K562 (cell line): Measurements from ENCODE around the gene SLC25A15. TPM values are rescaled to one million over a fixed set of nuclear protein-coding genes. Genes with fewer than 3 reads are reported as not detected.

ENCODE experiments used
- ADNP ChIP-seq: fragments of 200-800 bp; sonication (Bioruptor generic); IDR thresholded peaks from 2 replicates; pipeline ENCODE4 v1.6.1; 2016; ENCODE audit warnings: missing genetic modification characterization, missing compliant biosample characterization
- CREB3 ChIP-seq: fragments of 450-650 bp; conservative IDR thresholded peaks from 2 replicates; pipeline ENCODE4 v1.6.1; 2016; ENCODE audit warnings: missing genetic modification characterization, low read depth, mild to moderate bottlenecking, missing compliant biosample characterization, moderate library complexity
- CXXC5 ChIP-seq: fragments of 250-450 bp; sonication (Bioruptor Pico); IDR thresholded peaks from 2 replicates; pipeline ENCODE4 v1.8.0; 2022; ENCODE audit warnings: inconsistent platforms, mild to moderate bottlenecking, moderate library complexity
- DIDO1 ChIP-seq: fragments of 450-650 bp; IDR thresholded peaks from 2 replicates; pipeline ENCODE4 v1.6.1; 2016; ENCODE audit warnings: low read depth, missing biosample characterization, missing genetic modification characterization
- HLTF ChIP-seq: fragments of 450-650 bp; IDR thresholded peaks from 2 replicates; pipeline ENCODE4 v1.6.1; 2016
- MAFF ChIP-seq: IDR thresholded peaks from 2 replicates; pipeline ENCODE4 v1.6.1; 2012; ENCODE audit warnings: low read length, improper control_type of control experiment
- MYNN ChIP-seq, 2 experiments: sonication (generic); formaldehyde crosslinking in 1 of 2; IDR thresholded peaks; 2 replicates each; pipeline versions ENCODE4 v1.5.0 to v1.6.1; 2016 to 2020; ENCODE audit warnings: antibody characterized with exemption in 1 of 2, missing genetic modification reagents in 1 of 2
- NCOA4 ChIP-seq: fragments of 450-650 bp; IDR thresholded peaks from 2 replicates; pipeline ENCODE4 v1.6.1; 2018; ENCODE audit warnings: mild to moderate bottlenecking; ENCODE audit not compliant: partially characterized antibody
- NFIX ChIP-seq: fragments of 250-450 bp; sonication (Bioruptor Pico); IDR thresholded peaks from 2 replicates; pipeline ENCODE4 v1.4.0; 2020; ENCODE audit warnings: low read depth, mild to moderate bottlenecking, moderate library complexity
- NRF1 ChIP-seq, 2 experiments: fragments of 450-650 bp; IDR thresholded peaks in 1 of 2; conservative IDR thresholded peaks in 1 of 2; 2 replicates each; pipeline ENCODE4 v1.6.1; 2014; ENCODE audit warnings: mild to moderate bottlenecking in 2 of 2
- POLR2AphosphoS5 ChIP-seq: IDR thresholded peaks from 2 replicates; pipeline ENCODE4 v1.6.1; 2011; ENCODE audit warnings: mild to moderate bottlenecking, low read depth, low read length, moderate library complexity; ENCODE audit not compliant: control insufficient read depth, insufficient read depth
- RBFOX2 ChIP-seq: fragments of 200-400 bp; formaldehyde crosslinking; IDR thresholded peaks from 2 replicates; pipeline ENCODE4 v1.6.1; 2017; ENCODE audit warnings: low read depth, mild to moderate bottlenecking, low read length, moderate library complexity
- SMARCB1 ChIP-seq: IDR thresholded peaks from 2 replicates; pipeline ENCODE4 v1.6.1; 2011; ENCODE audit warnings: improper control_type of control experiment, low read depth; ENCODE audit not compliant: insufficient read length
- SMC3 ChIP-seq: conservative IDR thresholded peaks from 2 replicates; pipeline ENCODE4 v1.6.1; 2011; ENCODE audit warnings: low read depth, low read length, improper control_type of control experiment; ENCODE audit not compliant: insufficient read depth
- STAT5A ChIP-seq: IDR thresholded peaks from 2 replicates; pipeline ENCODE4 v1.6.1; 2012; ENCODE audit warnings: low read length, inconsistent platforms, borderline replicate concordance
- STAT5B ChIP-seq: fragments of 250-450 bp; sonication (Bioruptor Pico); IDR thresholded peaks from 2 replicates; pipeline ENCODE4 v1.8.0; 2021; ENCODE audit warnings: mild to moderate bottlenecking, inconsistent platforms
- TEAD2 ChIP-seq: fragments of 450-650 bp; IDR thresholded peaks from 2 replicates; pipeline ENCODE4 v1.6.1; 2016; ENCODE audit warnings: missing genetic modification characterization, control low read depth, missing compliant biosample characterization
- TRIM24 ChIP-seq, 2 experiments: fragments of 450-650 bp; IDR thresholded peaks; 2 replicates each; pipeline ENCODE4 v1.6.1; 2016
- ZBTB17 ChIP-seq: fragments of 450-650 bp; formaldehyde crosslinking; IDR thresholded peaks from 2 replicates; pipeline ENCODE4 v1.4.0; 2020; ENCODE audit warnings: mild to moderate bottlenecking
- ZEB2 ChIP-seq: fragments of 450-650 bp; IDR thresholded peaks from 2 replicates; pipeline ENCODE4 v1.6.1; 2016
- ZNF133 ChIP-seq: fragments of 250-450 bp; sonication (Bioruptor Pico); IDR thresholded peaks from 2 replicates; pipeline ENCODE4 v1.4.0; 2020; ENCODE audit warnings: mild to moderate bottlenecking
- ZNF175 ChIP-seq: fragments of 200-800 bp; sonication (Bioruptor generic); IDR thresholded peaks from 2 replicates; pipeline ENCODE4 v1.6.1; 2016; ENCODE audit warnings: low read depth, mild to moderate bottlenecking, missing genetic modification characterization, missing compliant biosample characterization
- ZNF263 ChIP-seq: sonication (generic); formaldehyde crosslinking; IDR thresholded peaks from 2 replicates; pipeline ENCODE4 v1.8.0; 2022; ENCODE audit warnings: mild to moderate bottlenecking, missing genetic modification reagents, borderline replicate concordance
- ZNF41 ChIP-seq: fragments of 250-450 bp; sonication (Bioruptor Pico); conservative IDR thresholded peaks from 2 replicates; pipeline ENCODE4 v1.4.0; 2020; ENCODE audit warnings: mild to moderate bottlenecking
- ZNF561 ChIP-seq: fragments of 450-650 bp; formaldehyde crosslinking; conservative IDR thresholded peaks from 2 replicates; pipeline ENCODE4 v1.4.0; 2020; ENCODE audit warnings: mild to moderate bottlenecking, moderate library complexity
- ZNF589 ChIP-seq: fragments of 200-800 bp; sonication (Bioruptor generic); IDR thresholded peaks from 2 replicates; pipeline ENCODE4 v1.6.1; 2016; ENCODE audit warnings: low read depth, missing genetic modification characterization, missing compliant biosample characterization
- ZNF644 ChIP-seq: fragments of 200-800 bp; sonication (Bioruptor generic); IDR thresholded peaks from 2 replicates; pipeline ENCODE4 v1.6.1; 2016; ENCODE audit warnings: low read depth, missing genetic modification characterization, missing compliant biosample characterization
- ZNF766 ChIP-seq: fragments of 200-800 bp; sonication (Bioruptor generic); conservative IDR thresholded peaks from 2 replicates; pipeline ENCODE4 v1.6.1; 2016; ENCODE audit warnings: missing genetic modification characterization, missing compliant biosample characterization
- polyA plus RNA-seq, 8 experiments: library from polyadenylated mRNA; depleted of rRNA in 4 of 8; stranded (reverse) in 5 of 8; unstranded in 3 of 8; fragments of >200 nt; fragmentation: Nextera tagmentation in 2 of 8; fragmentation: Illumina TruSeq in 1 of 8; extraction: Ambion mirVana in 2 of 8; extraction: Trizol in 1 of 8; gene quantifications; 2 replicates each; pipeline versions ENCODE4 v1.2.1 to v1.2.3, GENCODE V29; 2011 to 2014; ENCODE audit warnings: inconsistent platforms in 1 of 8, missing spikeins in 1 of 8
- total RNA-seq, 7 experiments: library from RNA; depleted of rRNA in 6 of 7; stranded (reverse); fragments of >200 nt in 6 of 7; fragmentation: Illumina TruSeq in 2 of 7; extraction: Trizol in 2 of 7; gene quantifications; 2 replicates each; pipeline versions ENCODE4 v1.2.1 to v1.2.3, GENCODE V29; 2011 to 2021; ENCODE audit warnings: low replicate concordance in 1 of 7
- TF ChIP-seq, protein P1 (sequence below): fragments of 250-450 bp; sonication (Bioruptor Pico); IDR thresholded peaks from 2 replicates; pipeline ENCODE4 v1.8.0; 2022; ENCODE audit warnings: moderate library complexity, mild to moderate bottlenecking, inconsistent platforms
- TF ChIP-seq, protein P2 (sequence below): fragments of 250-450 bp; sonication (Bioruptor Pico); IDR thresholded peaks from 2 replicates; pipeline ENCODE4 v1.8.0; 2021; ENCODE audit warnings: moderate library complexity, mild to moderate bottlenecking, inconsistent platforms

Gene SLC25A15
- total and polyA plus RNA-seq, 9 of the 15 experiments (the other 6 are each of a cell fraction or from before 2014, with no cell fraction given) = 3.5 to 30.5 (median 20.3) TPM

DNA sequence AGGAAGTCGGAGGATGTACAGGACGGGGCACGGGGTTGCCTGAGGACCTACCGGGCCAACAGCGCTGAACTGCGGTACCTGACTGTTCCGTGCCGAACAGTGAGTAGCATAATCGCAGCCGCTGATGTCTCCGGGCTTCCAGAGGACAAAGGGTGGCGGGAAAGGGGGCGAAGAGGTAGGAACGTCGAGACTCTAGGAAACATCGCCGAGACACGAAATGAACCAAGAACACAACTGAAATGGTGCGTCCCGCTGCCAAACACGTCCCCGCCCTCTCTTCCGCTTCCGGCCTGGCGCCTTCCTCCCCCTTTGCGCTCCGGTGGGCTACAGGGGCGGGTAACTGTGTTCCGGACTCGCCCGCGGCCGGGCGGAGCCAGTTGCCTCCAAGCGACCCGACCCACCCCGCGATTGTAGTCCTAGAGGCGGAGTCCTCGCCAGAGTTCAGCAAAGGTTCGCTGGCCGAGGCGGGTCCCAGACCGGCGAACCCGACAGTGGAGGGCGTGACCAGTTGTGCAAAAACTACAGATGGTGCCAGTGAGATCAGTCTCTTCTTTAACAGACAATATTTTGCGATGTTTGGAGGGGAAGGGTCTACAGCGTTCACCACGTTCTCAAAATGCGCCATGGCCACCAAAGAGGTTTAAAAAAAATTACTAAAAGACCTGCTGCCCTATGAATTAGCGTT lies 18.3 kb upstream of the SLC25A15 start, which contains the start of gene MRPS31 (continued):
- TF ChIP-seq, protein P1, sequence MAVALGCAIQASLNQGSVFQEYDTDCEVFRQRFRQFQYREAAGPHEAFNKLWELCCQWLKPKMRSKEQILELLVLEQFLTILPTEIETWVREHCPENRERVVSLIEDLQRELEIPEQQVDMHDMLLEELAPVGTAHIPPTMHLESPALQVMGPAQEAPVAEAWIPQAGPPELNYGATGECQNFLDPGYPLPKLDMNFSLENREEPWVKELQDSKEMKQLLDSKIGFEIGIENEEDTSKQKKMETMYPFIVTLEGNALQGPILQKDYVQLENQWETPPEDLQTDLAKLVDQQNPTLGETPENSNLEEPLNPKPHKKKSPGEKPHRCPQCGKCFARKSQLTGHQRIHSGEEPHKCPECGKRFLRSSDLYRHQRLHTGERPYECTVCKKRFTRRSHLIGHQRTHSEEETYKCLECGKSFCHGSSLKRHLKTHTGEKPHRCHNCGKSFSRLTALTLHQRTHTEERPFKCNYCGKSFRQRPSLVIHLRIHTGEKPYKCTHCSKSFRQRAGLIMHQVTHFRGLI = no peak
- TF ChIP-seq STAT5A (no peak), ZEB2 (peak; percentile 98), ZNF589 (CRISPR knock-in tag) (no peak), CXXC5 (CRISPR knock-in tag) (peak; percentile 75), MYNN (IDR thresholded peaks at IDR 0.05) (no peak), MYNN (CRISPR knock-in tag; IDR thresholded peaks at IDR 0.05) (no peak), TEAD2 (tag) (no peak), HLTF (no peak), ZNF766 (CRISPR knock-in tag) (no peak), DIDO1 (tag) (peak; percentile 98), RBFOX2 (peak; percentile 80), NCOA4 (no peak), SMC3 (no peak), ZNF561 (CRISPR knock-in tag) (no peak), ZNF41 (CRISPR knock-in tag) (no peak), NRF1 (conservative IDR thresholded peaks at IDR 0.05 in 1 of 2, IDR thresholded peaks at IDR 0.05 in 1 of 2) (peak; percentile 28 to 31; a peak in 1 of 4 replicates), ZNF133 (CRISPR knock-in tag) (no peak), TRIM24 (IDR thresholded peaks at IDR 0.05) (peak in 1 of 2 experiments; percentile 99; a peak in 3 of 4 replicates), STAT5B (no peak), MAFF (no peak), ZBTB17 (CRISPR knock-in tag) (no peak), NFIX (CRISPR knock-in tag) (no peak), ZNF644 (tag) (no peak), ZNF175 (CRISPR knock-in tag) (no peak), SMARCB1 (no peak), POLR2AphosphoS5 (0 out of 2 replicates have a peak, but pooled peaks have one; percentile 58), ZNF263 (CRISPR knock-in tag) (no peak), CREB3 (tag) (no peak), ADNP (tag) (no peak)
- TF ChIP-seq, protein P2, sequence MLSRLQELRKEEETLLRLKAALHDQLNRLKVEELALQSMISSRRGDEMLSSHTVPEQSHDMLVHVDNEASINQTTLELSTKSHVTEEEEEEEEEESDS = no peak
